ENCODE data around the gene SERPINA6.
"Not testable (repeated sequence)": the region's sequence is repeated elsewhere in the genome, so short reads cannot be mapped to it uniquely, and the experiment has no call there.

SERPINA6 gene

DNA sequence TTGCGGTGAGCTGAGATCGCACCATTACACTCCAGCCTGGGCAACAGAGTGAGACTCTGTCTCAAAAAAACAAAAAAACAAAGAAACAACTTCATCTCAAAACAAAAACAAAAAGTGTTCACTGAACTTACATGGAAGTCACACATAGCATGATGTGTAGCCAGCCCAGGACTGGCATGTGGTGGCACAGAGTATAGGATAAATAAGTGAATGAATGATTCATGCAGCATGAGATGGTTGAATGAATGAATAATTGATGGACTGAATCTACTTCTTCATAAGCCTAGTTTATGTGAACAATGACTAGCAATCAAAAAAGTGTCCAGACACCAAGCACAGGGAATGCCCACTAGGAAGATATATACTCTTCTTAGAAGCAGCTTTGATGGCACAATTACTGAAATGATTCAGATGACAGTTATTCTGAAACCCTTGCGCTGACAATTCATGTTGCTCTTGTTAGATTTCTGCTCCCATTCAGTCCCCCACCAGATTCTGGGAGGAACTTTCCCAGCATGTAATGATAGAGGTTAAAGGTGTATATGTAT lies 31.6 kb upstream of the SERPINA6 start:
- no peak for DNase-seq (ENCODE audit: low spot score)

GRCh38 chr14:94354190-94354589 lies 31.1 kb upstream of the SERPINA6 start:
- DNase-seq (ENCODE audit: low spot score) = not testable (repeated sequence)

DNA sequence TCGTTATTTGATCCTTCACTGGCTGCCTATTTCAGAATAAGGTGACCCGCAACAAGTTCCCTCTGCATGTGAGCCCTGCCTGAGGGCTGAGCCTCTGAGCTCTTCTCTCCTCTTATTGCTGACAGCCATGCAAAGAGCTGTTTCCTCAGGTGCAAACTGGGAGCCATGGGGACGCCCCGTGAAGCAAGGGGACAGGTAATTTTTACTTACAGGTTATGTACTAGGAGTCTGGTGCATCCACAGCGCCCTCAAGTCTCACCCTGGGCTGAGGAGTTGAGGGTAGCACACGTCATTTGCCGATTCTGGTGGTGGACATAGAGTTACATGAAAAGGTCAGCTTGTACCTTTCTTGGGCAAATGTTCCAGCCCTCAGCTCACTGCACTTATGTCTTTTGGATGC lies 26.1 kb upstream of the SERPINA6 start:
- DNase-seq (ENCODE audit: low spot score) = no peak

DNA sequence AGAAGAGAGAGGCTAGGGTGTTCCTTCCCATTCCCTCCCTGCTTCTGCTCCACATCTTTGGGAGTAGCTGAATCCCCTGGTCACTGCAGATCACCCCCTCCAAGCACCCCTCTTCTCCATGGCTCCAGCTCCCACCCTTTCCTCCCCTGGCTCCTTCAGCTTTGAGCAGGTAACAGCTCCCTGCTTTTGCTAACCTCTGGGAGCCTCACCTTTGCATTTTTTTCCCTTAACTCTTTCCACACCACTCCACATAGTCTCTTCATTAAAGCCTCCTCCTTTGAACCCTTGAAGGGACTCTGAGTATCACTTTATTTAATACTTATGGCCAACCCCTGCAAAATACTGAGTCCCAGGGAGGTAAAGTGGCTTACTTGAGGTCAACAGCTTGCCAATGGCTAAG lies 25.7 kb upstream of the SERPINA6 start:
- DNase-seq (ENCODE audit: low spot score) = no peak

- no peak for DNase-seq (ENCODE audit: low spot score)
Measured at GRCh38 chr14:94346841-94347240, 23.7 kb upstream of the SERPINA6 start.

DNA sequence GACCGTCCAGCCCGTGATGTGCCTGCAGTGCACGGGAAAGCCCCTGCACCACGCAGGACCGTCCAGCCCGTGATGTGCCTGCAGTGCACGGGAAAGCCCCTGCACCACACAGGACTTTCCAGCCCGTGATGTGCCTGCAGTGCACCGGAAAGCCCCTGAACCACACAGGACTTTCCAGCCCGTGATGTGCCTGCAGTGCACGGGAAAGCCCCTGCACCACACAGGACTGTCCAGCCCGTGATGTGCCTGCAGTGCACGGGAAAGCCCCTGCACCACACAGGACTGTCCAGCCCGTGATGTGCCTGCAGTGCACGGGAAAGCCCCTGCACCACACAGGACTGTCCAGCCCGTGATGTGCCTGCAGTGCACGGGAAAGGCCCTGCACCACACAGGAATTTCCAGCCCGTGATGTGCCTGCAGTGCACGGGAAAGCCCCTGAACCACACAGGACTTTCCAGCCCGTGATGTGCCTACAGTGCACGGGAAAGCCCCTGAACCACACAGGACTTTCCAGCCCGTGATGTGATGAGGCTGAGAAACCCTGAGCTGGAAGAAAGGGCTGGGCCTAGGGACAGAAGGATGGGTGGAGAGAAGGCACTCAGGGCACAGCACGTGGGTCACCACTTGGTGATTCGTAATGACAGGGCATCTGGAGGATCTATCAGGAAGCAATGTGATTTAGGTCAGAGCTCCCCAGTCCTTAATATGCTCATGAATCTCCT lies 23.1 kb upstream of the SERPINA6 start:
- not testable (repeated sequence) for DNase-seq (ENCODE audit: low spot score)

GRCh38 chr14:94345344-94346064 lies 22.4 kb upstream of the SERPINA6 start:
- DNase-seq (ENCODE audit: low spot score) = peak; percentile 92

DNA sequence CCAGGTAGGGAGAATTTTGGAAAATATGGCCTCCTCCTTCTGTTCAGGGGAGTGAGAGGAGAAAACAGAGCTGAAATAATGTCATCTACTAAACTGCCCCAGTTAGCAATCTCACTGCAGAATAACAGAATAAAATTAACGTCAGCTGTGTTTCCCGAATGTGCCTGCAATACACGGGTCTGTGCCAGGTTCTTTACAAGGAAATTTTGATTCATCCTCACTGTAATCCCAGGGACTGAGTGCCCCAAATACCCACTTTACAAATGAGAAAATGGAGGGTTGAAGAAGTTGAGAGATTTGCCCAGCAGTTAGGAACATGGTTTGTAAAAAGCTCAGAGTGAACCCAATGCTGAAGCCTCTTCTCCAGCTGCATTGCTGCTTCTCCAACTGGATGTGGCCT lies 21.3 kb upstream of the SERPINA6 start:
- DNase-seq (ENCODE audit: low spot score) = no peak

DNA sequence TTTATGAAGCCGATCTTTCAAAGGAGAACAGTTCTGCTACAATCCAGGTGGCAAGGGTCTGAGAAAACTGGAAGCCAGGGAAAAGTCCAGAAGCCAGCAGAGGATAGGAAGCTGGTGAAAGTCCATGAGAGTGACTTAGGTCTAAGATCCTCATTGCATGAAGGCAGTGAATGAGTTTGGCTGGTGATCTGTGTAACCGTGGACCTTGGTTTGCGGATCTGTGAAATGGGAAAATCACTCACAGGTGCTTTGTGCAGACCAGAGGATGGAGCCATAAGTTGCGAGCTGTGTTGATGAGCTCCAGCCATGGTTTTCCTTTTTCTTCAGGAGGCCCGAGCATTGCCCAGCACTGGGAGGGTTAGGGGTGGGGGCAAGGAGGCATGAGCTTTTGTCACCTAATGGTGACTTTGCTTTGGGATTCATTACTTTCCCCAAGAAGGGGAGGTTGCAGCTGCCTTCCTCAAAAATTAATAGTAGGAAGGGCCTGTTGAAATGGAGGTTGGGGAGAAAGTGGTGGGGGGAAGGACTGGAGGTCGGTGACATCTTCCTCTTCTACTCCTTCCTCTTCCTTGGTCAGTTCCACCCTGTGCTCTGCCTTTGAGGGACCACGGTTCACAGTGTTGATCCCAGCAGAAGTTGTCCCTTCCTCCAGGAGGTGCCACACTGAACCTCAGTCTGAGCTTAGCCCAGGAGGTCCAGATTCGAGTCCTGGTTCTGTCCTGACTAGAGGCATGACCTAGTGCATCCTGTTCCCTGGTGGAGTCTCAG lies 20.3 kb upstream of the SERPINA6 start:
- DNase-seq (ENCODE audit: low spot score) = no peak

DNA sequence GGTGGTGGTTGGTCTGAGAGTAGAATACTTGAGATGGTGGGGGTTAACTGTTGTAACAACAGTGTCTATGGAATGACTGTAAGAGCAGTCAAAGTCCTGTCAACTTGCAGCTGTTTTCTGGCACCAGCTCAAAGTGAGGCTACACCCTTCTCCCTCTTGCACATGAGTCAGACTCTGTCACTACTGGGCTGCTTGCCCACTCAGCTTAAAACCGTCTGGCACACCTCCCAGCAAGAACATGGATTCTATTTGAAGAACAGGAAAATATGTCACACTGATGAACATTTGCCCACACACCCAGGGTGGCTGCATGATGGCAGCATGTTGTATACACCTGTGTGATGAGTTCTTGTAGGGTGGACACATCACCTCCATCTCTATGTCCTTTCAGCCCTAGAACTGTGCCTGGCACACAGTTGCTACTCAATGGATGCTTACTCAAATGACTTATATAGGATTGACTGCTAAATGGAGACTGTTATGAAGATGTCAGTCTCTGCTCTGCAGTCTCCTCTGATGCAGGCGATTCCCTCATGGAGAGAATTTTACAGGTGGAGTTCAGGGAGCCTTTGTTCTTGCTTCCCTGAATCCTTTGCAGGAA lies 19.3 kb upstream of the SERPINA6 start:
- DNase-seq (ENCODE audit: low spot score) = peak; percentile 97

DNA sequence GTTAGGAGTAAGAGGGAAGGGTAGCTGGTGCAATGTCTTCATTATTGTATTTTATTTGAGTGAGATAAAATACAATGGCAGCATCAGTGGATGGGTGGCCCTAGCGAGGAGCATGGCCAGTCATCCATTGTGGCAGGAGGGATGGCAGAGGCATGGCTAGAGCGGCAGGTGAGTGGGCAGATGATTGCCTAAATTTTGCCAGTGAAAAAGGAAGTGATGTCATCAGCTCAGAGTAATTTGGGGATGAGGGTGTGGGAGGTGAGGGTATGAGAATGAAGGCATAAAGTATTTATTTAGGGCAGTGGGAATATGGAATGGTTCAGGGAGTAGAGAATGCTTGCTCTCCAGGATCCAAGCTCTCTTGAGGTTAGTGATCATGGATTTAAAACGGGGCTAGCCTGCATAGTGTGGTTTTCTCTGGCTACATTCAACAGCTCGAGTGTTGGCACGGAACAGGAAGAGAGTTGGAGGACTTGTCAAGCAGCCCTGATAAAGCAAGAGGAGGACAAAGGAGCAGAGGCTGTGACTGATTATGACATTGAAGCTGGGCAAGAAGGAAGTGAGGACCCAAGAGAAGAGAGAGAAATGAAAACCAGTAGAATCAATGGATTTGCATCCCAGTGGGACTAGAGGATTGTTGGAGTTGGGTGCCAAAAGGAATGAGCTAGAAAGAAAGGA lies 18.7 kb upstream of the SERPINA6 start:
- peak; percentile 53 for DNase-seq (ENCODE audit: low spot score)

DNA sequence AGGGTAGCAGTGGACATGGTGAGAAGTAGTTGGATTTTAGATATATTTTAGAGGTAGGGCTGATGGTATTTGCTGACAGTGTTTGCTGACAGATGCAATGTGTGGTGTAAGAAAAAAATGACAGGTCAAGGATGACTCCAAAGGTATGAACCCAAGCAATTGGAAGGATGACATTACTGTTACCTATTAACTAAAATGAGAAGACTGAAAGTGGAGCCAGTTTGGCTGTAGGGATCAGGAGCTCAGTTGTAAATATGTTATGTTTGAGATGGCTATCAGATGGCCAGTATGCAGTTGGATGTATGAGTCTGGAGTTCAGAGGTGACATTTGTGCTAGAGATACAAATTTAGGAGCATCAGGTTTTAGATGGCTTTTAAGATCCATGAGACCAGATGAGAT lies 17.4 kb upstream of the SERPINA6 start:
- DNase-seq (ENCODE audit: low spot score) = no peak

GRCh38 chr14:94338023-94338422 lies 14.9 kb upstream of the SERPINA6 start:
- no peak for DNase-seq (ENCODE audit: low spot score)

DNA sequence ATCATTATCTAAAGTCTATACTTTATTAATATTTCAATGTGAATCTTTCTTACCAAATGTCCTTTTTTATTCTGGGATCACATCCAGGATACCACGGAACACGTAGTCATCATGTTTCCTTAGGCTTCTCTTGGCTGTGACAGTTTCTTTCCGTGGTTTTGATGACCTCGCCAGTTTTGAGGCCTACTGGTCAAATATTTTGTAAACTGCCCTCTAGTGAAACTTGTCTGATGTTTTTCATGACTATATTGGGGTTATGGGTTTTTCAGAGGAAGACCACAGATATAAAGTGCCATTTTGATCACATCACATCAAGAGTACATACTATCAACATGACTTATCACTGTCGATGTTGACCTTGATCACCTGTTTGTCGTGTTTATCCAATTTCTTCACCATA lies 14.1 kb upstream of the SERPINA6 start:
- no peak for DNase-seq (ENCODE audit: low spot score)

GRCh38 chr14:94334872-94335271 lies 11.7 kb upstream of the SERPINA6 start:
- no peak for DNase-seq (ENCODE audit: low spot score)

DNA sequence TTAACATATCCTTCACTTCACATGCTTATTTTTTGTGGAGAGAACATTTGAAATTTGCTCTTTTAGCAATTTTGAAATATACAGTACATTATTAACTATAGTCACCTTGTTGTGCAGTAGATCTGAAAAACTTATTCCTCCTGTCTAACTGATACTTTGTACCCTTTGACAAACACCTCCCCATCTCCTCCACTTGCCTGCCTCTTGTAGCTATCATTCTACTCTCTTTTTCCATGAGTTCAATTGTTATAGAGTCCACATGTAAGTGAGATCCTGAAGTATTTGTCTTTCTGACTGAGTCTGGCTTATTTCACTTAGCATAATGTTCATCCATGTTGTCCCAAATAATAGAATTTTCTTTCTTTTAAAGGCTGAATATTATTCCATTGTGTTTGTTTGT lies 9.5 kb upstream of the SERPINA6 start:
- DNase-seq (ENCODE audit: low spot score) = no peak

- DNase-seq (ENCODE audit: low spot score) = no peak
Measured at GRCh38 chr14:94332063-94332583, 9.0 kb upstream of the SERPINA6 start.

- no peak for DNase-seq (ENCODE audit: low spot score)
Measured at GRCh38 chr14:94331462-94331861, 8.3 kb upstream of the SERPINA6 start.

- no peak for DNase-seq (ENCODE audit: low spot score)
Measured at GRCh38 chr14:94330857-94331256, 7.7 kb upstream of the SERPINA6 start.

DNA sequence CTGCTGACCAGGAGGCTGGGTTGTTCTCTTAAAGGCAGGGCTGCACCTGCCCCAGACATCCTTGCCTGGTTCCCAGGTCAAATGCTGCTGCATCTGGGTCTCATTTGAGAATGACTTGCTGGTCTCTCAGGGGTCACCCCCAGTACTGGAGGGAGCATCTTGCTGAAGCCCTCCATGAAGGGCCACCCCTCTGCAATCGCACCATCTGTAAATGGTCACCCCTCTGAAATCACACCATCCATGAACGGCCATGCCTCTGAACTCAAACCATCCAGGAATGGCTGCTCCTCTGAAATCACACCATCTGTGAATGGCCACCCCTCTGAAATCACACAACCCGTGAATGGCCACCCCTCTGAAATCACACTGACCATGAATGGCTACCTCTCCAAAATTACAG lies 7.3 kb upstream of the SERPINA6 start:
- no peak for DNase-seq (ENCODE audit: low spot score)

GRCh38 chr14:94329857-94330256 lies 6.7 kb upstream of the SERPINA6 start:
- DNase-seq (ENCODE audit: low spot score) = no peak
